Measurements from ENCODE around the gene LYPD5. TPM values are rescaled to one million over a fixed set of nuclear protein-coding genes. Genes with fewer than 3 reads are reported as not detected.
"Not testable (repeated sequence)": the region's sequence is repeated elsewhere in the genome, so short reads cannot be mapped to it uniquely, and the experiment has no call there.

The LYPD5 gene
- total and polyA plus RNA-seq, 5 donors from 2014 or later, result 0.60 TPM; not detected in 4

GRCh38 chr19:43775299-43775890 is 26.9 kb downstream of the LYPD5 start:
- Mint-ChIP-seq H3K9me3 (no peaks in the 10 kb centered on the region), H3K4me3 (peak overlapping the region; percentile 26 to 88 (median 53)), H3K27ac (peak overlapping the region in 2 of 3 donors; percentile 74 to 92), H3K27me3 (no peaks in the 10 kb centered on the region), H3K36me3 (peaks cover 13% of the 10 kb centered on the region), H3K4me1 (peaks cover 7 to 57% (median 35%) of the 10 kb centered on the region in 4 donors)
- Histone ChIP-seq H3K27ac (ENCODE audit: insufficient read depth, low read length, poor library complexity, severe bottlenecking) (no peak overlapping the region), H3K27me3 (ENCODE audit: control insufficient read depth, insufficient read depth, low read length) (no peaks in the 10 kb centered on the region), H3K36me3 (ENCODE audit: control insufficient read depth, insufficient read depth, low read length) (peaks cover 31% of the 10 kb centered on the region), H3K4me3 (ENCODE audit: low read depth, low read length) (no peak overlapping the region), H3K9me3 (ENCODE audit: control insufficient read depth in 2 of 2, low read length in 2 of 2) (no peaks in the 10 kb centered on the region), H3K4me1 (ENCODE audit: control insufficient read depth, insufficient read depth, low read length, poor library complexity, severe bottlenecking) (peaks cover 51% of the 10 kb centered on the region)
- ATAC-seq (ENCODE audit: low read depth in 2 of 2), result no peak
- DNase-seq, result no peak

- Histone ChIP-seq H3K36me3 (ENCODE audit: control insufficient read depth, insufficient read depth, low read length) (peaks cover 35% of the 10 kb centered on the region), H3K4me1 (ENCODE audit: control insufficient read depth, insufficient read depth, low read length, poor library complexity, severe bottlenecking) (peaks cover 46% of the 10 kb centered on the region)
- Mint-ChIP-seq H3K4me3 (peak overlapping the region in 3 of 4 donors; percentile 21 to 69 (median 43)), H3K36me3 (peaks cover 16% of the 10 kb centered on the region), H3K27ac (peak overlapping the region in 1 of 3 donors; percentile 90), H3K4me1 (peaks cover 7 to 57% (median 37%) of the 10 kb centered on the region in 4 donors)
- H3K4me3 ChIP-seq (ENCODE audit: low read depth, low read length); H3K9me3 Mint-ChIP-seq; H3K27ac ChIP-seq (ENCODE audit: insufficient read depth, low read length, poor library complexity, severe bottlenecking); H3K27me3 Mint-ChIP-seq; H3K27me3 ChIP-seq (ENCODE audit: control insufficient read depth, insufficient read depth, low read length); H3K9me3 ChIP-seq (ENCODE audit: control insufficient read depth in 2 of 2, low read length in 2 of 2); ATAC-seq (ENCODE audit: low read depth in 2 of 2); DNase-seq: not testable (repeated sequence)
Measured at GRCh38 chr19:43774940-43775258, 27.3 kb downstream of the LYPD5 start.

GRCh38 chr19:43774103-43774939 is 27.9 kb downstream of the LYPD5 start:
- Mint-ChIP-seq H3K27me3 (no peaks in the 10 kb centered on the region), H3K27ac (peak overlapping the region in 1 of 3 donors; percentile 90), H3K36me3 (peaks cover 18% of the 10 kb centered on the region), H3K9me3 (no peaks in the 10 kb centered on the region), H3K4me3 (peak overlapping the region in 1 of 4 donors; percentile 69), H3K4me1 (peaks cover 7 to 53% (median 33%) of the 10 kb centered on the region in 4 donors)
- DNase-seq (no peak), ATAC-seq (ENCODE audit: low read depth in 2 of 2) (no peak)
- peaks cover 40% of the 10 kb centered on the region for H3K4me1 ChIP-seq (ENCODE audit: control insufficient read depth, insufficient read depth, low read length, poor library complexity, severe bottlenecking)
- peaks cover 41% of the 10 kb centered on the region for H3K36me3 ChIP-seq (ENCODE audit: control insufficient read depth, insufficient read depth, low read length)
- H3K4me3 ChIP-seq (ENCODE audit: low read depth, low read length), result no peak overlapping the region
- no peaks in the 10 kb centered on the region for H3K9me3 ChIP-seq (ENCODE audit: control insufficient read depth in 2 of 2, low read length in 2 of 2)
- H3K27ac ChIP-seq (ENCODE audit: insufficient read depth, low read length, poor library complexity, severe bottlenecking), result no peak overlapping the region
- H3K27me3 ChIP-seq (ENCODE audit: control insufficient read depth, insufficient read depth, low read length), result no peaks in the 10 kb centered on the region

- Mint-ChIP-seq H3K9me3 (no peaks in the 10 kb centered on the region), H3K4me3 (peak overlapping the region in 1 of 4 donors; percentile 70), H3K4me1 (peaks cover 7 to 47% (median 30%) of the 10 kb centered on the region in 4 donors), H3K36me3 (peaks cover 25% of the 10 kb centered on the region), H3K27ac (peak overlapping the region in 1 of 3 donors; percentile 77), H3K27me3 (no peaks in the 10 kb centered on the region)
- Histone ChIP-seq H3K27me3 (ENCODE audit: control insufficient read depth, insufficient read depth, low read length) (no peaks in the 10 kb centered on the region), H3K36me3 (ENCODE audit: control insufficient read depth, insufficient read depth, low read length) (peaks cover 47% of the 10 kb centered on the region), H3K9me3 (ENCODE audit: control insufficient read depth in 2 of 2, low read length in 2 of 2) (no peaks in the 10 kb centered on the region), H3K4me3 (ENCODE audit: low read depth, low read length) (no peak overlapping the region), H3K4me1 (ENCODE audit: control insufficient read depth, insufficient read depth, low read length, poor library complexity, severe bottlenecking) (peaks cover 34% of the 10 kb centered on the region), H3K27ac (ENCODE audit: insufficient read depth, low read length, poor library complexity, severe bottlenecking) (no peak overlapping the region)
- ATAC-seq (ENCODE audit: low read depth in 2 of 2) (no peak), DNase-seq (no peak)
Measured at GRCh38 chr19:43773725-43774102, 28.5 kb downstream of the LYPD5 start.

- H3K4me1 ChIP-seq (ENCODE audit: control insufficient read depth, insufficient read depth, low read length, poor library complexity, severe bottlenecking), result peaks cover 26% of the 10 kb centered on the region
- H3K27ac Mint-ChIP-seq, result no peak overlapping the region
- no peak overlapping the region for H3K27ac ChIP-seq (ENCODE audit: insufficient read depth, low read length, poor library complexity, severe bottlenecking)
- peaks cover 66% of the 10 kb centered on the region for H3K36me3 ChIP-seq (ENCODE audit: control insufficient read depth, insufficient read depth, low read length)
- peaks cover 0 to 39% (median 25%) of the 10 kb centered on the region in 4 donors for H3K4me1 Mint-ChIP-seq
- no peaks in the 10 kb centered on the region for H3K27me3 Mint-ChIP-seq
- H3K4me3 ChIP-seq (ENCODE audit: low read depth, low read length), result no peak overlapping the region
- ATAC-seq (ENCODE audit: low read depth in 2 of 2) (no peak), DNase-seq (no peak)
- H3K36me3 Mint-ChIP-seq, result peaks cover 25% of the 10 kb centered on the region
- H3K4me3 Mint-ChIP-seq, result no peak overlapping the region
- no peaks in the 10 kb centered on the region for H3K27me3 ChIP-seq (ENCODE audit: control insufficient read depth, insufficient read depth, low read length)
- no peaks in the 10 kb centered on the region for H3K9me3 ChIP-seq (ENCODE audit: control insufficient read depth in 2 of 2, low read length in 2 of 2)
- H3K9me3 Mint-ChIP-seq, result no peaks in the 10 kb centered on the region
Measured at GRCh38 chr19:43769256-43769655, 33.0 kb downstream of the LYPD5 start.

- Mint-ChIP-seq H3K9me3 (no peaks in the 10 kb centered on the region), H3K36me3 (peaks cover 25% of the 10 kb centered on the region), H3K27me3 (no peaks in the 10 kb centered on the region), H3K4me1 (peaks cover 0 to 45% (median 27%) of the 10 kb centered on the region in 4 donors), H3K4me3 (peak overlapping the region in 1 of 4 donors; percentile 34), H3K27ac (peak overlapping the region in 2 of 3 donors; percentile 78 to 95)
- ATAC-seq (ENCODE audit: low read depth in 2 of 2), result no peak
- H3K4me3 ChIP-seq (ENCODE audit: low read depth, low read length), result no peak overlapping the region
- peak overlapping the region; percentile 26 for H3K27ac ChIP-seq (ENCODE audit: insufficient read depth, low read length, poor library complexity, severe bottlenecking)
- H3K9me3 ChIP-seq (ENCODE audit: control insufficient read depth in 2 of 2, low read length in 2 of 2), result no peaks in the 10 kb centered on the region
- H3K36me3 ChIP-seq (ENCODE audit: control insufficient read depth, insufficient read depth, low read length), result peaks cover 61% of the 10 kb centered on the region
- no peak for DNase-seq
- H3K27me3 ChIP-seq (ENCODE audit: control insufficient read depth, insufficient read depth, low read length), result no peaks in the 10 kb centered on the region
- peaks cover 33% of the 10 kb centered on the region for H3K4me1 ChIP-seq (ENCODE audit: control insufficient read depth, insufficient read depth, low read length, poor library complexity, severe bottlenecking)
Measured at GRCh38 chr19:43768273-43769050, 33.8 kb downstream of the LYPD5 start.

- peaks cover 34% of the 10 kb centered on the region for H3K4me1 ChIP-seq (ENCODE audit: control insufficient read depth, insufficient read depth, low read length, poor library complexity, severe bottlenecking)
- peaks cover 25% of the 10 kb centered on the region for H3K36me3 Mint-ChIP-seq
- H3K4me1 Mint-ChIP-seq, result peaks cover 0 to 49% (median 30%) of the 10 kb centered on the region in 4 donors
- no peaks in the 10 kb centered on the region for H3K27me3 ChIP-seq (ENCODE audit: control insufficient read depth, insufficient read depth, low read length)
- no peak overlapping the region for H3K4me3 ChIP-seq (ENCODE audit: low read depth, low read length)
- DNase-seq, result no peak
- H3K27ac ChIP-seq (ENCODE audit: insufficient read depth, low read length, poor library complexity, severe bottlenecking), result peak overlapping the region; percentile 26
- peak overlapping the region in 2 of 3 donors; percentile 56 to 78 for H3K27ac Mint-ChIP-seq
- no peaks in the 10 kb centered on the region for H3K9me3 Mint-ChIP-seq
- peaks cover 60% of the 10 kb centered on the region for H3K36me3 ChIP-seq (ENCODE audit: control insufficient read depth, insufficient read depth, low read length)
- ATAC-seq (ENCODE audit: low read depth in 2 of 2), result no peak
- H3K27me3 Mint-ChIP-seq, result no peaks in the 10 kb centered on the region
- no peak overlapping the region for H3K4me3 Mint-ChIP-seq
- no peaks in the 10 kb centered on the region for H3K9me3 ChIP-seq (ENCODE audit: control insufficient read depth in 2 of 2, low read length in 2 of 2)
Measured at GRCh38 chr19:43767818-43768217, 34.4 kb downstream of the LYPD5 start.

Measured in CD4-positive, CD25-positive, alpha-beta regulatory T cell (primary cell).